Middle frontal gyrus (tissue), 1 donor: ENCODE measurements around the gene GRIK1.
"Not testable (repeated sequence)": the region's sequence is repeated elsewhere in the genome, so short reads cannot be mapped to it uniquely, and the experiment has no call there.

Experiments
- DNase-seq: peaks from one replicate; pipeline ENCODE4 v3.0.0-alpha.2; 2015; ENCODE audit warnings: low spot score; ENCODE audit errors: extremely low spot score

Gene GRIK1

DNA sequence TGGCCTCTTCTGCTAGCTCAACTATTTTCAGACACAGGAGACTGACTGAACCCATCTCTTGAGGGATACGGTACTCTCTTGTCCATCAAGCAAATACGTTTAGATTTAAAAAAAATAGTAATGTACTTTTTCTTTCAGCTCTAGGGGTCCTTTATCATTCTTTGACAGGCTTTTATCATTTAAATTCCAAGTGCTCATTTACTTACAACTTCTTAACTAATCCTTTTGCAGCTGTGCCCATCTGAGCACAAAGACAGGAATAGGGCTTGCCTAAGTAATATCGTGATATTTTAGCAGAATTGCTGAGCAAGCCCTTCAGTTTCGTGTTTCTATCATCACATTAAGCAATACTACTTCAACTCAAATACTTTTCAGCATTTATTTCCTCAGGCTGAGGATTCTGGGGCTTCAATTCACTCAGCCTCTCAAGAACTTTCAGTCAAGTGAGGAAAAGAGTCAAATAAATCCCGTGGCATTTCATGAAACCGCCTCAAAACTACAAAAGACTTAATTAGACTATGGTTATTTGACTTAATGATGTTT, 323.5 kb downstream of the GRIK1 start:
- no peak for DNase-seq

- no peak for DNase-seq
These were observed 325.9 kb downstream of the GRIK1 start for GRCh38 chr21:29613877-29614276.

DNA sequence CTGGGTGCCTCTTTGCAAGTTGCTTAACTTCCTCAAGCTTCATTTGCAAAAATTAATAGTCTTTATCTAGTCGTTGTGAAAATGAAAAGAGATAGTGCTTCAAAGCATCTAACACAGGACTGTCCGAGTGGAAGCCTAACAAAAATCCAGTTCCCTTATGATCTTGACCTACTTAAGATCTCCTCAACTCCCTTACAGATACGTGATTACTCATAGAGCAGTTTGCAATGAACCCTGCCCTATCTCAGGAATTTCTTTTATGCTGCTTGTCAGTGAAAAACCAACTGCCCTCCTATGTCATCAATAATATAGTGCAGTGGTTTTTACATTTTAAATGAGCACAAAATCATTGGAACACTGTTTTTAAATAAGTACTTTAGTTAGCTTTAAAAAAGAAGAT, 326.8 kb downstream of the GRIK1 start:
- DNase-seq = no peak

- no peak for DNase-seq
These were observed 328.9 kb downstream of the GRIK1 start for GRCh38 chr21:29610779-29611360.

DNA sequence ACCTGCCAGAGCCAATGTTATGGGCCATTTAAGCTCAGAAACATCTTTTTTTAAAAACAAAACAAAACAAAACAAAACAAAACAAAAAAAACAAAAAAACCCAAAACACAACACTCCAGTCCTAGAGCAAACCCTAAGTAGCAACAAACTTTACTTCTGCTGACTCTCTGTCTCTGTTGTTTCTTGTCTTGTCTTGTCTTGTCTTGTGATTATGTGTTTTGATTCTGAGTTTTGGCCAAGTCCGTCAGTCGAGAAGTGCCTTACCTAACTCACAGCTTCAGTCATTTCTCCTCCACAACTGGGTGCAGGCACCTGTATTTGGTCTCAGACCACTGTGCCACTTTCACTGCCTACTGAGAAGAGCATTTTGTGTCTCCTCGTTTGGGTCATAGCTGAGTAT, 333.2 kb downstream of the GRIK1 start:
- no peak for DNase-seq

DNA sequence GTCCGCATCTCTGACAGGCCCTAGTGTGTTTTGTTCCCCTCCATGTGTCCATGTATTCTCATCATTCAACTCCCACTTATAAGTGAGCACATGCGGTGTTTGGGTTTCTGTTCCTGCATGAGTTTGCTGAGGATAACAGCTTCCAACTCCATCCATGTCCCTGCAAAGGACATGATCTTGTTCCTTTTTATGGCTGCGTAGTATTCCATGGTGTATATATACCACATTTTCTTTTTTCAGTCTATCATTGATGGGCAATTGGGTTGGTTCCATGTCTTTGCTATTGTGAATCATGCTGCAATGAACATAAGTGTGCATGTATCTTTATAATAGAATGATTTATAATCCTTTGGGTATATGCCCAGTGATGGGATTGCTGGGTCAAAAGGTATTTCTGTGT, 334.6 kb downstream of the GRIK1 start:
- not testable (repeated sequence) for DNase-seq

DNA sequence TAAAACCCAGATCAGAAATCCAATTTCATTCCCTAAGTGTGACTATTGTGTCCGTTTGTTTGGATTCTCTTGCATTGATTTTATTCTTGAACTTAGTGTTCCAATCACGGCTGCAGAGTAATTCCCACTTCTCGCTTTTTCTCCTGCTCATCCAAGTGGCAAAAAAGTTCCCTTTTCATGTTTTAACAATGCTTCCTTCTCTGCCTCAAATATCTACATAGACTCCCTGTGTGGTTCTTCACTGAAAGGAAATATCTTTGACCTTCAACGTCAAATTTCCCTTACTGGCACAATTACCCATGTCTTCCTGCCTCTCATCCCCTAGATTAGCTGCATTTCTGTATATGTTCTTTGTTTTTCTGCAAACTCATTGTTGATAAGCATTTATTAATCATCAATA, 335.7 kb downstream of the GRIK1 start:
- DNase-seq = no peak

DNA sequence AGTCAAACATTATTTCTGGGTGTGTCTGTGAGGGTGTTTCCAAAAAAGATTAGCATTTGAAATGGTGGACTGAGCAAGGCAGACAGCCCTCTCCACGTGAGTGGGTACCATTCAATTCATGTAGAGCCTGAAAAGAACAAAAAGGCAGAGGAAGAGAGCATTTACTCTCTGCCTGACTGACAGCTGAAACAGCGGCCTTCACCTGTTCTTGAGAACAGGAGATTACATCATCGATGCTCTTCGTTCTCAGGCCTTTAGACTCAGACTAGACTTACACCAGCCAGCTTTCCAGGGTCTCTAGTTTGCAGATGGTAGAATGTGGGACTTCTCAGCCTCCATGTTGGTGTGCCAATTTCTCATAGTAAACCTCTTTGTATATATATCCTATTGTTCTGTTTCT, 338.7 kb downstream of the GRIK1 start:
- no peak for DNase-seq

GRCh38 chr21:29586696-29587095, 353.1 kb downstream of the GRIK1 start:
- DNase-seq = no peak

DNA sequence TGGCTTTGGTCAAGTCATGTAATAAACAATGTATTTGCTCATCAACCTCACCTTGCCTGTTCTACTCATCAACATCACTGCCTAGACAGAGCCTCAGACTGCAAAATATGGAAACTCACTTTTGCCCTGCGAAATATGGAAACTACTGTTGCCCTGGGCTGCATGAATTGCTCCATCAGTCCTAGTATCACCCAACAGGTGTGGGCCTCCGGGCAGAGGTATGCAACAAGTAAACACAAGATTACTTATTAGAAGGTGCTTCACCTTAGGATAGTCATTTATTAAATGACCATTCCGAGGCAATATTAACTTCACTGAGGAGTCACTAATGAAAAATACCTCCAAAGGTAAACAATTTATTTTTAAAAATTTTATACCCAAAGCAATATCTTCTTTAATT, 354.3 kb downstream of the GRIK1 start:
- no peak for DNase-seq

GRCh38 chr21:29583424-29583924, 356.3 kb downstream of the GRIK1 start:
- no peak for DNase-seq

DNA sequence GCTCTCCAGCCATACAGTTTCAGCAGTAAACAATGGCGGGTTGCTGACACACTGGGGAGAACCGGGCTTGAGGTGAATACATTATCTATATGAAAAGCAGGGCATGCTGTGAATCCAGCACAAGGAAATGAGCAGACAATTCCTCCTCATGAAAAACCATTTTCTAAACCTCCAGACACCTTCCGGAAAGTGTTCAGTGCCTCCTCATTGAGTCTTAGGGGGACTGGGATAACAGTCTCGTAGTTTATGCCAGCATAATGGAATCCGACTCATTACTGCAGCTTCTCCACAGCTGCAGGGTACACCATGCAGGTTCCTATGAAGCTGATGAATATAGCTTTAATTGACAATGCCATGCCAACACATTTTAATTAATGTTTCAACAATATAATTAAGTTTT, 356.9 kb downstream of the GRIK1 start:
- DNase-seq = no peak

DNA sequence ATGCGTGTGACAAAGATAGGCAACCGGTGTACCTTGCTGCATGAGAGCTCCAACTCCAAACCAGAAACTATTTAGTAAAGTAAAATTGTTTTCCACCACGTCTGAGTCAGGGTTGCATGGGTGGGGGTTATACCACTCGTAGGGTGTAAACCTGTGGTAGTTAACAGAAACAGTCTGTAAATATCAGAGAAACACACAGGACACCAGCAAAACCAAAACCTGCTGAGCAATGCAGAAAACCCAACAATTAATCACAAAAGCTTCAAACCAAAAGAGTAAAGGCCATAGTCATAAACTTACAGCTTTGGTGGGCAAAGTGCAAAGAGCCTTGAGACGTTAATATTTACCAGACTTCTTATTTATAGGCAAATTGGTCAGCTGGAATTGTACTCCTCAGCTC, 358.4 kb downstream of the GRIK1 start:
- no peak for DNase-seq

- no peak for DNase-seq
These were observed 359.0 kb downstream of the GRIK1 start for GRCh38 chr21:29580732-29581285.

GRCh38 chr21:29578306-29578705, 361.5 kb downstream of the GRIK1 start:
- DNase-seq = no peak

DNA sequence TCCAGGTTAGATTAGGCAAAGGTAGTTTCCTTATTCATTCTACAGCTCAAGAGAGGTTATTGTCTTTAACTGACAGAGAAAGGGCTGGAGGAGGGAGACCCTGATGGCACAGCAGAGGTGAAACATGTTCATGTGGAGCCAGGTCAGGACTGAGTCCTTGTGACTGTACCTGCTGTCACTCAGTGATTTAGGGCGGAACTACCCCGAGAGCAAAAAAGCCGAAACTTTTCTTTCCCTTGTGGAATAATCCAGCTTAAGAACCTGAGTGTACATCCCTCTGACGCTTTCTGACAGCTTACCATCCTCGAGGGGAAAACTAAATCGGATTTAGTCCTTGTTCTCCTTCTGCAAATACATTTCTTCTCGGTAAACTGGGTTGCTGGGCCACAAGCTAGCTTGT, 367.8 kb downstream of the GRIK1 start:
- no peak for DNase-seq

GRCh38 chr21:29568020-29568697, 371.6 kb downstream of the GRIK1 start:
- DNase-seq = no peak

- no peak for DNase-seq
These were observed 381.7 kb downstream of the GRIK1 start for GRCh38 chr21:29557931-29558725.

GRCh38 chr21:29557200-29557599, 382.6 kb downstream of the GRIK1 start:
- no peak for DNase-seq

DNA sequence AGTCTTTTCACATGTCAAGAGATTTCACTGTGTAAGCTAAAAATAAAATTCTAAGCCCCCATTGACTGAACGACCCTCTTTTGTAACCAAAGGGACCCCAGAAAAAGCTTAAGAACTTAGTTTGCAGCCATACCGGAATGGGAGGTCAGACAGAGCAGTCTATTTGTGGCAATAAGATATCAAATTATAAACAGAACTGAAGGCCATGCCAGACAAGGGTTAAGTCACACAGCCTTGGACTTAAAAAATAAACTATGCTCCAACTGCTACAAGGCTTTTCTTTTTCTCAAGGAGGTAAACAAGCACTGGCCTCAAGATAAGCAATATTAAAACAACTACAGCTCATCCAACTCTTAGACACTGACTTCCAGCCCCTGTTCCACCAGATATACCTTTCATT, 384.2 kb downstream of the GRIK1 start:
- DNase-seq = no peak

GRCh38 chr21:29550205-29550604, 389.6 kb downstream of the GRIK1 start:
- no peak for DNase-seq

GRCh38 chr21:29549614-29550013, 390.2 kb downstream of the GRIK1 start:
- no peak for DNase-seq
